ENCODE measurements around the gene NFYB.

The NFYB gene

DNA sequence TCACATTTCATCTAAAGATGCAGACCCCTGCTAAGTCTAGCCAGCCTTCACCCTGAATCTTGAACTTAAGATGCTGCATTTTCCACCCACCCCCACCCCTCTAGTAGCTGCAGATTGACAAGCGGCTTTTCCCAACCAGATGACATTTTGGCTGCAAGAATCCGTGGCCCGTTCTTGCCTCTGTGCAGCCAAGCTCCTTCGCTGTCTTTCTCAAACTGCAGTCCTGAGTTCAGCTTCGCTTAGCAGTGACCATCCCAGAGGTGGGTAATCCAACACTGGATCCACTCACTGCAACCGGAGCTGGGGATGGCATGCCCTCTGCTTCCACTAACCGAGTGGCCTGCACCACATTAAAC is 765 bp upstream of the NFYB start:
- H3K27me3 ChIP-seq (ENCODE audit: insufficient read depth, poor library complexity, severe bottlenecking): no peaks in the 10 kb centered on the region
- H3K4me3 ChIP-seq (replicated peaks; ENCODE audit: insufficient read depth, low read length): no peak overlapping the region
- peak overlapping the region; percentile 60; the same call in 1 of the 2 replicates for H3K27ac ChIP-seq (replicated peaks)
- DNase-seq (ENCODE audit: low read depth in 1 of 2, low spot score in 1 of 2): no peak
- TF ChIP-seq SPI1 (IDR thresholded peaks at IDR 0.05; ENCODE audit: borderline replicate concordance, low read depth): no peak
- no peak for TF ChIP-seq POLR2AphosphoS5 (IDR thresholded peaks at IDR 0.05; ENCODE audit: low read depth)
- TF ChIP-seq GABPA (IDR thresholded peaks at IDR 0.05; ENCODE audit: low read depth): no peak
- TF ChIP-seq, protein P1, sequence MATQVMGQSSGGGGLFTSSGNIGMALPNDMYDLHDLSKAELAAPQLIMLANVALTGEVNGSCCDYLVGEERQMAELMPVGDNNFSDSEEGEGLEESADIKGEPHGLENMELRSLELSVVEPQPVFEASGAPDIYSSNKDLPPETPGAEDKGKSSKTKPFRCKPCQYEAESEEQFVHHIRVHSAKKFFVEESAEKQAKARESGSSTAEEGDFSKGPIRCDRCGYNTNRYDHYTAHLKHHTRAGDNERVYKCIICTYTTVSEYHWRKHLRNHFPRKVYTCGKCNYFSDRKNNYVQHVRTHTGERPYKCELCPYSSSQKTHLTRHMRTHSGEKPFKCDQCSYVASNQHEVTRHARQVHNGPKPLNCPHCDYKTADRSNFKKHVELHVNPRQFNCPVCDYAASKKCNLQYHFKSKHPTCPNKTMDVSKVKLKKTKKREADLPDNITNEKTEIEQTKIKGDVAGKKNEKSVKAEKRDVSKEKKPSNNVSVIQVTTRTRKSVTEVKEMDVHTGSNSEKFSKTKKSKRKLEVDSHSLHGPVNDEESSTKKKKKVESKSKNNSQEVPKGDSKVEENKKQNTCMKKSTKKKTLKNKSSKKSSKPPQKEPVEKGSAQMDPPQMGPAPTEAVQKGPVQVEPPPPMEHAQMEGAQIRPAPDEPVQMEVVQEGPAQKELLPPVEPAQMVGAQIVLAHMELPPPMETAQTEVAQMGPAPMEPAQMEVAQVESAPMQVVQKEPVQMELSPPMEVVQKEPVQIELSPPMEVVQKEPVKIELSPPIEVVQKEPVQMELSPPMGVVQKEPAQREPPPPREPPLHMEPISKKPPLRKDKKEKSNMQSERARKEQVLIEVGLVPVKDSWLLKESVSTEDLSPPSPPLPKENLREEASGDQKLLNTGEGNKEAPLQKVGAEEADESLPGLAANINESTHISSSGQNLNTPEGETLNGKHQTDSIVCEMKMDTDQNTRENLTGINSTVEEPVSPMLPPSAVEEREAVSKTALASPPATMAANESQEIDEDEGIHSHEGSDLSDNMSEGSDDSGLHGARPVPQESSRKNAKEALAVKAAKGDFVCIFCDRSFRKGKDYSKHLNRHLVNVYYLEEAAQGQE (IDR thresholded peaks at IDR 0.05; ENCODE audit: insufficient replicate concordance, low read depth): no peak
- TF ChIP-seq, protein P2, sequence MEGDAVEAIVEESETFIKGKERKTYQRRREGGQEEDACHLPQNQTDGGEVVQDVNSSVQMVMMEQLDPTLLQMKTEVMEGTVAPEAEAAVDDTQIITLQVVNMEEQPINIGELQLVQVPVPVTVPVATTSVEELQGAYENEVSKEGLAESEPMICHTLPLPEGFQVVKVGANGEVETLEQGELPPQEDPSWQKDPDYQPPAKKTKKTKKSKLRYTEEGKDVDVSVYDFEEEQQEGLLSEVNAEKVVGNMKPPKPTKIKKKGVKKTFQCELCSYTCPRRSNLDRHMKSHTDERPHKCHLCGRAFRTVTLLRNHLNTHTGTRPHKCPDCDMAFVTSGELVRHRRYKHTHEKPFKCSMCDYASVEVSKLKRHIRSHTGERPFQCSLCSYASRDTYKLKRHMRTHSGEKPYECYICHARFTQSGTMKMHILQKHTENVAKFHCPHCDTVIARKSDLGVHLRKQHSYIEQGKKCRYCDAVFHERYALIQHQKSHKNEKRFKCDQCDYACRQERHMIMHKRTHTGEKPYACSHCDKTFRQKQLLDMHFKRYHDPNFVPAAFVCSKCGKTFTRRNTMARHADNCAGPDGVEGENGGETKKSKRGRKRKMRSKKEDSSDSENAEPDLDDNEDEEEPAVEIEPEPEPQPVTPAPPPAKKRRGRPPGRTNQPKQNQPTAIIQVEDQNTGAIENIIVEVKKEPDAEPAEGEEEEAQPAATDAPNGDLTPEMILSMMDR (IDR thresholded peaks at IDR 0.05; ENCODE audit: insufficient read depth, low read length): no peak

DNA sequence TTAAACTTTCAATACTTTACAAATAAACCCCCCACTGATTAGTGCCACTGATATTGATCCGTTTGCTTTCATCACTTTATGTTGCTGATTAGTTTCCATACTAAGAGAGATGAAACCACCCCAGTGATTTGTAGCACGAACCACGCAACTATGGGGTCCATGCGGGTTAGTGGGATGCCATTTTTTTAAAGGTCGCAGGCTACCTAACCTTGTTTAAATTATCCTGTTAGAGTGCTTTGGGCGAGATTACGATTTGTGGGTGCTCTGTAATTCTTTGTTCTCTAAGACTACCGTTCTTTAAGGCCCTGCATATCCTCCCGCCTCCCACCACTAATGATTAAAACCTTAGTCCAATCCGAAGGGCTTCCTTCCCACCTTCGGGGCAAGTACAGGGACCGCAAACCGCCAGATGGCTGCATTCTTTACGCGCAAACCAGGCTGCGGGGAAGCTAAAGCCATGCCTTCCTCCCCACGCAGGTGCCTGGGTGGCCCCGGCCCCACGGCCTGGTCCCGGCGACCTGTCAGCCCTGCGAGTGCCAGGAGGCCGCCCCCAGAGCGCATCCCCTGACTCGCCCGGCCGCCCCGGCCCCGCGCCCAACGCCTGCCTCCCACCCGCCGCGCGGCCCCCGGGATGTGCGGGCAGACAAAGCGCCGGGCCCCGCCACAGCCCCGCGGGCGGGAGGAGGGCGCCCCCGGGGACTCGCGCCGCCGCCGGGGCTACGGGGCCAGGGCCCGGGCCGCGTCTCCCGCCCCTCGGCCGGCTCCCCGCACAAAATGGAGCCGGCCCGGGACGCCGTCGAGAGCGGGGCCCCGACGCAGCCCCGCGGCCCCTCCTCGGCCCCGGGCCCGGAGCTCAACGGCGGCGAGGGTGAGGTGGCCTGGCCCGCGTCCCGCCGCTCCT is 759 bp downstream of the NFYB start:
- Histone ChIP-seq H3K4me3 (replicated peaks; ENCODE audit: insufficient read depth, low read length) (peak overlapping the region; percentile 75), H3K27me3 (ENCODE audit: insufficient read depth, poor library complexity, severe bottlenecking) (no peaks in the 10 kb centered on the region), H3K27ac (replicated peaks) (peak overlapping the region; percentile 91)
- peak; percentile 23 to 66 for DNase-seq (ENCODE audit: low read depth in 1 of 2, low spot score in 1 of 2)
- TF ChIP-seq GABPA (IDR thresholded peaks at IDR 0.05; ENCODE audit: low read depth): no peak
- TF ChIP-seq, protein P2 (IDR thresholded peaks at IDR 0.05; ENCODE audit: insufficient read depth, low read length): no peak
- TF ChIP-seq, protein P1 (IDR thresholded peaks at IDR 0.05; ENCODE audit: insufficient replicate concordance, low read depth): no peak
- TF ChIP-seq POLR2AphosphoS5 (IDR thresholded peaks at IDR 0.05; ENCODE audit: low read depth): peak; percentile 61
- TF ChIP-seq SPI1 (IDR thresholded peaks at IDR 0.05; ENCODE audit: borderline replicate concordance, low read depth): no peak

DNA sequence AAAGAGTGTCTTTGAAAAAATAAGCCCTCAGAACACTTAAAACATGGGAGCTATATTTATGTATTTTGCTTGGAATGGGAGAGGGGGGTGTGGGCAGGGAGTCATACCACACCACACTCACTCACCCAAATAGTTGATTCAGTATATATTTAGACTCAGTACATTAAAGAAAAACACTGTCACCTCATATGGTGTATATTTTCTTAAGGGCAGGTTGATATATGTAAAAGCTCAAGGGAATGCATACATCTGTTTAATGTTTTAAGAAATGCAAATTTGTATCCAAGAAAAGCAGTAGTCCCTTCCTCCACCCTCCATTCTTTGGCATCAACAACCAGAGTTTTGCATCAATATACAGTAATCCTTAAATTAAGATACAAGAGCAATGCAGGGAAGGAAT is 1.4 kb downstream of the NFYB start:
- DNase-seq (ENCODE audit: low read depth in 1 of 2, low spot score in 1 of 2): no peak
- Histone ChIP-seq H3K27ac (replicated peaks) (peak overlapping the region; percentile 91), H3K27me3 (ENCODE audit: insufficient read depth, poor library complexity, severe bottlenecking) (no peaks in the 10 kb centered on the region), H3K4me3 (replicated peaks; ENCODE audit: insufficient read depth, low read length) (peak overlapping the region; percentile 75)
- TF ChIP-seq, protein P2 (IDR thresholded peaks at IDR 0.05; ENCODE audit: insufficient read depth, low read length): no peak
- TF ChIP-seq GABPA (IDR thresholded peaks at IDR 0.05; ENCODE audit: low read depth) (no peak), SPI1 (IDR thresholded peaks at IDR 0.05; ENCODE audit: borderline replicate concordance, low read depth) (no peak), POLR2AphosphoS5 (IDR thresholded peaks at IDR 0.05; ENCODE audit: low read depth) (no peak)
- TF ChIP-seq, protein P1 (IDR thresholded peaks at IDR 0.05; ENCODE audit: insufficient replicate concordance, low read depth): no peak

All from HL-60 (cell line).